Inferior parietal cortex (tissue), 1 donor: ENCODE measurements around the gene NUP62CL.
A peak's percentile ranks its signal among the peaks of the same experiment; 100 is the strongest.
"Not testable (repeated sequence)": the region's sequence is repeated elsewhere in the genome, so short reads cannot be mapped to it uniquely, and the experiment has no call there.

Experiments
- DNase-seq: peaks from one replicate; pipeline ENCODE4 v3.0.0-alpha.2; 2016; ENCODE audit errors: extremely low spot score

NUP62CL gene, protein sequence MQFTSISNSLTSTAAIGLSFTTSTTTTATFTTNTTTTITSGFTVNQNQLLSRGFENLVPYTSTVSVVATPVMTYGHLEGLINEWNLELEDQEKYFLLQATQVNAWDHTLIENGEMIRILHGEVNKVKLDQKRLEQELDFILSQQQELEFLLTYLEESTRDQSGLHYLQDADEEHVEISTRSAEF

DNA sequence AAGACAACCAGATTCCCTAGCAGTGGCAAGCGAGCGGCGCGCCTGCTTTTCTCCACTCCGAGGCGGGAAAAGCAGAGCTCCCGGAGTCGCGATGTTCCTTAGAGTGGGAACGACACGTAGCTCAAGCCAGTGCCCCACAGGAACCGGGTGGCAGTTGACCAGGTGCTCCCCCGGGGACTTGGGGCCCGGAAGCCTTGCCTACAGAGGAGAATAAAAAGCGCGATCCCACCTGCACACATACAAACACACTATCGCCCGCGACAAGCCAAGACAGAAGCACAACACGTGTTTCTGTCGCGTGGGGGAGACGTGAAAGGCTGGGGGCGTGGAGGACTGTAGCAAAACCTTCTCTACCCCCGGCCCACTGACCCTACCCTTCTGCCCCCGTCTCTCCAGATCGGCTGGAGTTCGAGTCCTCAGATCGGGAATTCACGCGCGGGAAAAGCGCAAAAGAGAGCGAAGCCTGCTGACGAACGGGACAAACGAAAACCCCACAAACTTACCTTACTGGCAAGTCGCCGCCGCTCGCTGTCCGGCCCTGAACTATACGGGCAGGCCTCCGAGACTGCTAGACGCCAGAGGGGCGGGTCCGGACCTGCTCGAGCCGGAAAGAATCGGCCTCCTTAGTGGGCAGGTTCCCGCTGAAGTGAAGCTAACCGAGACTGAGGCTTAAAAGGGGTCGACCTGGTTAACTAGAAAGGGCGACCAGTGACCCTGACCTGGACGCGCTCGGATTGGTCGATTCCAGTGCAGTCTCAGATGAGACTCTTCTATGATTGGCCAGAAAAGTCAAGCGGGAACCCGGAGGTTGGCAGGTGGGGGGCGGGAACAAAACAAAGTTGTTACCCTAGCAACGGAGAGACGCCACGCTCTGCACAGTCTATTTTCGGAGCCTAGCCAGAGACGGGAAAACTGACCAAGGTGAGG lies at the start of gene NUP62CL, which contains the start of gene DNAAF6:
TSS of gene NUP62CL (minus strand) at position 664 of the 927 bp plus-strand sequence. CDS start 31,287 bp downstream, outside the sequence.
TSS of gene DNAAF6 (plus strand) at position 842 of the 927 bp plus-strand sequence. CDS start 6,265 bp downstream, outside the sequence.
- DNase-seq, result peak; percentile 18

DNA sequence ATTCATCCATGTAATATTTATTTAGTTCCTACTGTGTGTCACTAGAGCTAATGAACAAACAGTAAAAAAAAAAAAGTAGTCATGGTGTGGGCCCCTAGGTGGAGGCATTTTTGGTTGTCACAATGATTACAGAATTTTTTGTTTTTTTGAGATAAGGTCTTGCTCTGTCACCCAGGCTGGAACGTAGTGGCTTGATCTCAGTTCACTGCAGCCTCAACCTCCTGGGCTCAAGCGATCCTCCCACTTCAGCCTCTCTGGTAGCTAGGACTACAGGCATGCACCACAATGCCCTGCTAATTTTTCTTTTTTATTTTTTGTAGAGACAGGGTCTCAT lies 22.2 kb upstream of the NUP62CL start:
- DNase-seq, result no peak

DNA sequence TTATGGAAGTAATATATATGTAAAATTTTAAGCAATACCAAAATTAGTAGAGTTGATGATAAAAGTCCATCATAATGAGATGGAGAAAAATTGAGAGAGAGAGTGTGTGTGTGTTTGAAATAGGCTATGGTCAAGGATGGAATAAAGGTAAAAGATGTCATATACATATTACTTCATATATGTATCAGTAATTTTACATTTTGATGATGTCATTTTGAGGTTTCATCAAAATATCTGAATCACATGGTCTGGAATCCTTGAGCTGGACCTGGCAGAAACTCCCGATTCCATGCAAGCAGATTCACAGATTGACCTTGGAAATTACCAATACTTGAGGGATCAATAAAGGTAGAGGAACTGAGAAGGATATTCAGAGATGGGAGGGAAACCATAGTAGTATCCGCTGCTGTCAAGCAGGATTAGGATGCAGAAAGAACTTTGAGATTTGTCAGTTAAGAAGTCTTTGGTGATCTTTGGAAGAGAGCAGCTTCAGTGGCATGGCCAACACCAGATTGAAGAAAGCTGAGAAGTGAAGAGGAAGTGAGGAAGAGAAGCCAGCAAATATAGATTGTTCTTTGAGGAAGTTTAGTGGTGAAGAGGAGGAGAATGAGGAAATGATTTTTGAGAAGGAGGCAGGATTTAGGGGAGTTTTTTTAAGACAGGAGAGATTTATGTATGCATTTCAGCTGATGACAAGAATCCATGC lies 21.7 kb upstream of the NUP62CL start:
- DNase-seq, result no peak

DNA sequence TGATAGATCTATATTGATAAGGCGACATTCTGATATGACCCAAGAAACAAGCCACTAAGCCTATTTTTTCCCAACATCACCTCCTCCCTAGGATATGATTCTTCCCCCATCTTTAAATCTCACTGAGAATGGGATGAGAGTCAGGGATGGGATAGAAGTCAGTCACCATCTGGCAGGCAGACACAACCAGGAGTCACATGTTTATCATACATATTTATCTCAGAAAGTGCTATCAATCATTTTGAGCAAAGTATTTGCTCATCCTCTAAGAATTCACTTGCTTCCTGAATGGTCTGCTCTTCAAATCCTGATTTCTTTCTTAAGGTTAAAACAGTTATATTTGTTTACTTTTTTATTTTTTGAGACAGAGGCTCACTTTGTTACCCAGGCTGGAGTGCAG lies 20.5 kb upstream of the NUP62CL start:
- no peak for DNase-seq

DNA sequence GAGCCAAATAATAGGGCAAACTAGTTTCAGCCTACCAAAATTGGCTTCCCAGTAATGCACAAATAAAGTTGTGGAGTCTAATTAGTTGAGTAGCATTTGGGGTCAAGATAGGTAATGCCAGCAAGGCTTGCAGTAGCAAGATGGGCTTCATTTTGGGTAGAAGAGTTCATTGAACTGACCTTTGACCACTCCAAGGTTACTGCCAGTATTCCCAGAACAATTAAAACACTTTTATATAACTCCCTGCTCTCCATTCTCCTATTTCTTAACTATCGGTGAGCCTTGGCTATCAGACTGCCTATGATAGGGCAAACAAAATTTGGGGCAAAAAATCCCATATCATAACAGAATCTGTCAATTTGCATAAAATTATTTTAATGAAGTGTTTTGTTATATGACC lies 7.2 kb upstream of the NUP62CL start:
- no peak for DNase-seq

DNA sequence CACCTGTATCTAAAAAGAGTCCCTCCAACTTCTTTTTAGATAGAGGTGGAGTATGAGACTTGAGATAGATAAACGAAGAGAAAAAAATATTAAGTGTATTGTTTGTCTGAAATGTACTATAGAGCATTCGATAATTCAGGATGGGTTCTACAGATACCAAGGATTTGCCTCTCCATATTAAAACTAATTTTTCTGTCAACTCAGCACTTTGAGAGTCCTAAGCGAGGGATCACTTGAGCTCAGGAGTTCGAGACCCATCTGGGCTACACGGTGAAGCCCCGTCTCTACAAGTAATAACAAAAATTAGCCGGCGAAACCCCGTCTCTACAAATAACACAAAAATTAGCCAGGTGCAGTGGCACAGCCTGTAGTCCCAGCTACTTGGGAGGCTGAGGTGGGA lies 1.7 kb upstream of the NUP62CL start:
- no peak for DNase-seq

DNA sequence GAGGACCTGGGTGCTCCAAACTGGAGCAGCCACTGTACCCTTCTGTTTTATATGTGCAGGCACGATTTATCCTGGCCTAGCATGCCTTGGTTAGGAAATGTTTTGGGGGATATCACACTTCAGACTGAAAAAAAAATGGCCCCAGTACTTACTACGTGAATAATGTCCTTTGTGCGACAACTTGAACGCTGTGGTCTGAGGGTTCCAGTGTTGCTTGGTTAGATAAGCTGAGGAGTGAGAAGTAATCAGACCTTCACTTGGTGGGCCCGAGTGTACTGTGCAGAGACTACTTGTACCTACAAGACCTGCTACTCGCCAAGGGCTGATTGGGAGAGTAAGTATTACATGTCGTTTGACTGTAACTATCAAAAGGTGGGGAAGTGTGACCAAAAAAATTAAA lies 856 bp upstream of the NUP62CL start:
- DNase-seq, result no peak

DNA sequence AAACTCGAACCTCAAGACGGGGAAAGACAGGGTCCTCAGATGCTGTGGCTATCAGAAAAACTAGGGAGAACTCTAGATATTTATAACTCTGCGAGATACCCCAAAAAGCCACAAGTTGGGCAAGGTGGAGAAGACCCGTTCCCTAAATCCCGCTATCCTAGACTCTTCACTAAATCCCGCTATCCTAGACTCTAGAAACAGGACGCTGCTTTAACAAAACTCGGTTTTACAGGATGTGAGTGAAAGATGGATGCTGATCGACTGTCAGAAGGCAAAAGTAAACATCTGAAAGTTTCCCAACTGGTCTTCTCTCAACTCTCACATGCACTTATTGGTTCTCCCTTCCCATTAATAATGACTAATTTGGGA lies 448 bp upstream of the NUP62CL start:
- no peak for DNase-seq

DNA sequence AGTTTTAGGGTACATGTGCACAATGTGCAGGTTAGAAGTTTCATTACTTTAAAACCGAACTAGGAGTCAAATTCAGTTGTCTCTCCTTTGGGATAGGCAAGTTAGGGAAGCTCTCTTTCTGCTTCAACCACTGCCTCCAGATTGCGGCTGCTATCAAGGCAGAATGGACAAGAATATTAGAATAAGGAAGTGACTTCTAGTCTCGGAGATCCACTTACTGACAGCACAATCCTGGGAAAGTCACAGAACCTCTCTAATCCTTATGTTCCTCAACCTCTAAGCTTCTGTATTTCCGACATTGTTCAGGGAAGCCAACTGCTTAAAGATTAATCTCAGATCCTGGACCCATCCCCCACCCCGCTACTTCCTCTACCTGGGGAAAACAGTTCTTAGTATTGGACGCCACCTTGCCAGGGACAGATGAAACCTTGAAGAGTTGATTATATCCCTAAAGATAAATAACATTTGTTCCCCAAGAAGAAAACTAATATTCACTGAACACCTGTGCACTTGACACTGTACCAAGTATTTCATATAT lies 2.1 kb downstream of the NUP62CL start:
- no peak for DNase-seq

DNA sequence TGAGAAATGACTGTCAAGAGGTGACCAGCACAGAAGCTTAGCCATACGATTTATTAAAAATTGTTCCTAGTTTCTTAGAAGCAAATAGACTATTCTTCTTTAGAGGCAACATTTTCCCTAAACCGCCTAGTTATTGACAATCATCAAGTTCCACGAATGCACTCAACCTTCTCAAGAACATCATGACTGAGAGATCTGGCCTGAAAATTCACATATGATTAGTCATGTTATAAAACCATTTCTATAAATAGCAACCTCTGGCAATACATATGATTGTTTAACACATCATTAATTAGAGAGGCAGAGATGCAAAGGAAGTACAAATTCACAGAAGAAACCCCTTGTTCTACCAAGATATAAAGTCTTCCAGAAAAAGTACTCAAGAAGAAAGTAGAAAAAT lies 6.7 kb downstream of the NUP62CL start:
- no peak for DNase-seq

DNA sequence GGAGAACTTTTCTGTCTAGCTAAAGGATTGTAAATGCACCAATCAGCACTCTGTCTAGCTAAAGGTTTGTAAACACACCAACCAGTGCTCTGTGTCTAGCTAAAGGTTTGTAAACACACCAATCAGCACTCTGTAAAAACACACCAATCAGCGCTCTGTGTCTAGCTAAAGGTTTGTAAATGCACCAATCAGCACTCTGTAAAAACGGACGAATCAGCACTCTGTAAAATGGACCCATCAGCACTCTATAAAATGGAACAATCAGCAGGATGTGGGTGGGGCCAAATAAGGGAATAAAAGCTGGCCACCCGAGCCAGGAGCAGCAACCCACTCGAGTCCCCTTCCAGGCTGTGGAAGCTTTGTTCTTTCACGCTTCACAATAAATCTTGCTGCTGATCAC lies 8.2 kb downstream of the NUP62CL start:
- not testable (repeated sequence) for DNase-seq

DNA sequence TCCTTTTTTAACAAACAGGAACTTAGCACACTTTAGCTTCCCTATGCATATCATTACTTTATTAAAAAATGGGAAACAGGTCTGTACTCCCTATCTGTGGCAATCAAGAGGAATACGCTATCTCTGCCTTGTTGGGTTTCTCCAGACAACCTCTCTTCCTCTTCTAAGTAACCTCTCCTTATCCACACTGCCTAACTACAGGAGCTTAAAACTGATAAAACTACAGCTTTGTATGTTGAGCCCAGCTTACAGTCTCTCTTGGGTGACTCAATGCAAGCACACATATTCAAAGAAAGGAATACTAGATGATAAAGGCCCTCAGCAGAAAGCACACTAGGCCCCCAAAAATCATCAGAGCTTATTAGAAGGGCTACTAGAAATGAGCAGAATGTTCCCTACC lies 8.9 kb downstream of the NUP62CL start:
- DNase-seq, result no peak

DNA sequence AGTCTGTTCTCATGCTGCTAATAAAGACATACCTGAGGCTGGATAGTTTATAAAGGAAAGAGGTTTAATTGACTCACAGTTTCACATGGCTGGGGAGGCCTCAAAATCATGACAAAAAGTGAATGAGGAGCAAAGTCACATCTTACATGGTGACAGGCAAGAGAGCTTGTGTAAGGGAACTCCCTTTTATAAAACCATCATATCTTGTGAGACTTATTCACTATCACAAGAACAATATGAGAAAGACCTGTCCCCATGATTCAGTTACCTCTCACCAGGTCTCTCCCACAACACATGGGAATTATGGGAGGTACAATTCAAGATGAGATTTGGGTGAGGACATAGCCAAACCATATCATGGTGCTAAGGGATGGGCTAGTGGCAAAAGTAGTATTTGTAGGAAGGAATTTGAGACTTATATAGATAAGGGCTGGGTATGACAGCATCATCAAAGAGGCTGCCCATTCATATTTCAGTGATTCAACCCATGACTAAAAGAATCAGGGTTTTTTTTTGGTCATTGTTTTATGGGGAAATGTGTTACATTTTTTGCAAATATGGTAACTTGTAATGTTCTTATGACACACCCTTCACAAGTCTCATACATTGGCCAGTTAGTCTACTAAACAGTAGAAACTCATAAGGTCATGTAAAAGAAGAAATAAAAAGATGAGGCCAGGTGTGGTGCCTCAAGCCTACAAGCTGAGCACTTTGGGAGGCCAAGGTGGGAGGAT lies 34.7 kb downstream of the NUP62CL start:
- DNase-seq, result no peak

DNA sequence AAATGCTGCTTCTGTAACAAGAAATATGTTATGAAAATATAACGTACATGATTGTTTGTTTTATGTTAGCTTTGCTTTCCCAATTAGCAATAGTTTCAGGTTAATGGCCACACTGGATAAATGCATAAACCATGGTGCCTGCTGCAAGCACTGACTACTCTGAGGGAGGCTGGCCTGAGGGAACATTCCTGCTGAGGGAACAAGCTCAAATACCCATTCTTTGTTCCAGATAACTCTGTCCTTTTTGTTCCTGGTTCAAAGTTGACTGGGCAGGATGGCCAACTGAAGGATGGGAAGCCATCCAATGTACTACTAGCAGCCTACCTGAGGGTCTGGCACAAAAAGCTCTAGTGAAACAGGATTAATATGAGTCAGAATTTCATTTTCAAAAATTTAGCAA lies 37.5 kb downstream of the NUP62CL start:
- no peak for DNase-seq

DNA sequence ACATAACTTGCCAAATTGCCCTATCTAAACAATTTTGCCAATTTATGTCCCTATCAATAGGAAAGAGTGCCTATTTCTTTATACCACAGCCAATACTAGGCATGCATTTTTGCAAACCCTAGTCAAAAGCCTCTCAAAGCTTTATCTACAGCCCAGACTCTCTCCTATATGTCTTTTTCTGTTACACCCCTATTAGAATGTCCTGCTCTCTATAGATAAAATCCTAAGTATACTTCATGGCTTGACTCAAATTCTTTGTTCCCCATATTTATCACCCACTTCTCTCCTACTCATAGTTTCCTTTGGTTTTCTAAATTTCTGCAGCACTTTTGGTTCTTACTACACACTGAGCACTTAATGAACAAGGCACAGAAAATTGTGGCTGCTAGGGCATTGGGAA lies 38.0 kb downstream of the NUP62CL start:
- no peak for DNase-seq

DNA sequence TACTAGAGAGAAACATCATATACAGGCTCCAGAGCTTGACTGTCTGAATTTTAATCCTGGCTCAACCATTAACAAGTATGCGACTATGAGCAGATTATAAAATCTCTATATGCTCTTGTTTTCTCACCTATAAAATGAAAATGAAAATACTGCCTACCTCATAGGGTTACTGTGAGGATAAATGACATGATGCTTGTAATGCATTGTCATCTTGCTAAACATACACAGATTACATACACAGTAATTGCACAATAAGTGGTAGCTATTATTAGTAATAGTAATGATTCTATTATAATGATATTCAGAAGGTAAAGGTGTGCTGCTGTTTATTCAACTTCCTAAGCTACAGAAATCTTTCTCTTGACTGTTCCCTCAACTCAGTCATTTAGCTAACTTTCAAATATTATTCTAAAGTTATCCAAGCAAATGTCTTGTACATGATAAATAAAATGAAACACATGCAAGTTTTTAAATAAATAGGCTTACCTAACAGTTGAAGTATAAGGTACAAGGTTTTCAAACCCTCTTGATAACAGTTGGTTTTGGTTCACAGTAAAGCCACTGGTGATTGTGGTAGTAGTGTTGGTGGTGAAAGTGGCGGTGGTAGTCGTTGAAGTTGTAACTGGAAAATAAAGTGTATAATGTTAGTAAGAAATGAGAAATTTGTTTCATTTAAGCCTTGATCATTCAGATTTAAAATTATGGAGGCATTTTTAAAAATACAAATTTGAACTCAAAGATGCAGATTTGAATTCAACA lies 38.9 kb downstream of the NUP62CL start:
- no peak for DNase-seq

DNA sequence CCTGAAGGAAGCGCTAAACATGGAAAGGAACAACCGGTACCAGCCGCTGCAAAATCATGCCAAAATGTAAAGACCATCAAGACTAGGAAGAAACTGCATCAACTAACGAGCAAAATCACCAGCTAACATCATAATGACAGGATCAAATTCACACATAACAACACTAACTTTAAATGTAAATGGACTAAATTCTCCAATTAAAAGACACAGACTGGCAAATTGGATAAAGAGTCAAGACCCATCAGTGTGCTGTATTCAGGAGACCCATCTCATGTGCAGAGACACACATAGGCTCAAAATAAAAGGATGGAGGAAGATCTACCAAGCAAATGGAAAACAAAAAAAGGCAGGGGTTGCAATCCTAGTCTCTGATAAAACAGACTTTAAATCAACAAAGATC lies 48.6 kb downstream of the NUP62CL start:
- not testable (repeated sequence) for DNase-seq

DNA sequence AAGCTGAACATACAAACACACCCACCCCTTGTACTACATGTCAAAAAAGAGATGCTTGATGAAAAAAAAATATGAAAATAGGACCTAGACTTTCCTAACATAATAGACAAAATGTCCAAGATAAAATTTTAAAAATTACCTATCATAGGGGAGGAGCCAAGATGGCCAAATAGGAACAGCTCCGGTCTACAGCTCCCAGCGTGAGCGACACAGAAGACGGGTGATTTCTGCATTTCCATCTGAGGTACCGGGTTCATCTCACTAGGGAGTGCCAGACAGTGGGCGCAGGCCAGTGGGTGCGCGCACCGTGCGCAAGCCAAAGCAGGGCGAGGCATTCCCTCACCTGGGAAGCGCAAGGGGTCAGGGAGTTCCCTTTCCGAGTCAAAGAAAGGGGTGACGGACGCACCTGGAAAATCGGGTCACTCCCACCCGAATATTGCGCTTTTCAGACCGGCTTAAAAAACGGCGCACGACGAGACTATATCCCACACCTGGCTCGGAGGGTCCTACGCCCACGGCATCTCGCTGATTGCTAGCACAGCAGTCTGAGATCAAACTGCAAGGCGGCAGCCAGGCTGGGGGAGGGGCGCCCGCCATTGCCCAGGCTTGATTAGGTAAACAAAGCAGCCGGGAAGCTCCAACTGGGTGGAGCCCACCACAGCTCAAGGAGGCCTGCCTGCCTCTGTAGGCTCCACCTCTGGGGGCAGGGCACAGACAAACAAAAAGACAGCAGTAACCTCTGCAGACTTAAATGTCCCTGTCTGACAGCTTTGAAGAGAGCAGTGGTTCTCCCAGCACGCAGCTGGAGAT lies 50.4 kb downstream of the NUP62CL start:
- DNase-seq, result not testable (repeated sequence)

DNA sequence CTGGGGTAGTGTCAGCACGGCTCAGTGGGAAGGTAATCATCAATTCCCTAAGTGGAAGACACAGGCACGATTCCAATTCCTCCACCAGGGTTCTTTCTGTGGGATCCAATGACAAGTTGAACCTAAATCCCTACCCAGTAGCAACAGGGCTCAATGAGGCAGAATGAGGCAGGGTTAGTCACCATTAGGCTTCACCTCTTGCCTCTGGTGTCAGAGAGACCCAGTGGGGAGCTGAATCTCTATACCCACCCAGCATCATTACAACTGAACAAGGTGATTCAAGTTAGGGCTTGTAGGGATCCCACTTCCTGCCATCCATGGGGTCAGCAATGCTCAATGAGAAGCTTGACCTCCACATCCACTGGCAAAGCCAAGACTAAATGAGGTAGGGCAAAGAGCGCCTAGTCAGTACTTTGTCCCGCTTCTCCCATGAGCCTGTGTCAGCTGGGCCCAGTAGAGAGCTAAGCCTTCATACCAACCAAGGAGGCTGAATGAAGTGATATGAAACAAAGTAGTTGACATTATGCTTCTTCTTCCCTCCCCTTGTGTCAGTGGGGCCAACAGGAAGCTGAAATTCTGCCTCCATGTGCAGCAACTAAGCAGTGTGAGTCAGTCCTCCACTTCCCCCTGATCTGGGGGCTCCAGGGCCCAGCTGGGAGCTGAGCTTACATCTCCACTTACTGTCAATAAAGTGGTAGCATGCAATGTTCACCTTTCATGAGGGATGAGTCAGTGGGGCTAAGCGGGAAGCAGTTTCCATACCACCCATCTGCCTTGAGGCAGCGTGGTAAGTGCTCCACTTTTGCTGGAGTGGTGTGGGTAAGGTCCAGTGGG lies 51.2 kb downstream of the NUP62CL start:
- DNase-seq, result no peak
